Muscle of arm (tissue), 12 donors: Measurements from ENCODE around the gene ESRRG. TPM values are rescaled to one million over a fixed set of nuclear protein-coding genes. Genes with fewer than 3 reads are reported as not detected.
"Not testable (repeated sequence)": the region's sequence is repeated elsewhere in the genome, so short reads cannot be mapped to it uniquely, and the experiment has no call there.

ENCODE experiments used
- DNase-seq: peaks from one replicate; pipeline ENCODE4 v3.0.0-alpha.2; 2013
- polyA plus RNA-seq, 12 donors: library from polyadenylated mRNA; unstranded; fragments of 120-200 nt; gene quantifications; one replicate each; pipeline ENCODE4 v1.2.1, GENCODE V29; 2013; ENCODE audit not compliant: insufficient read length in 12 of 12

The ESRRG gene
- polyA plus RNA-seq, 12 donors = 5.9 to 32.7 (median 21.4) TPM; not detected in 1

- DNase-seq = no peak
Observed at GRCh38 chr1:216710055-216710454, 13.2 kb downstream of the ESRRG start.

GRCh38 chr1:216705676-216706075, 17.6 kb downstream of the ESRRG start:
- no peak for DNase-seq

- DNase-seq = not testable (repeated sequence)
Observed at GRCh38 chr1:216704065-216704464, 19.2 kb downstream of the ESRRG start.

- DNase-seq = no peak
Observed at GRCh38 chr1:216702170-216702569, 21.1 kb downstream of the ESRRG start.

- no peak for DNase-seq
Observed at GRCh38 chr1:216700779-216701178, 22.4 kb downstream of the ESRRG start.

- no peak for DNase-seq
Observed at GRCh38 chr1:216691710-216692109, 31.5 kb downstream of the ESRRG start.

GRCh38 chr1:216690603-216691002, 32.6 kb downstream of the ESRRG start:
- DNase-seq = no peak

- no peak for DNase-seq
Observed at GRCh38 chr1:216688127-216688657, 35.0 kb downstream of the ESRRG start.

- no peak for DNase-seq
Observed at GRCh38 chr1:216686860-216687766, 36.1 kb downstream of the ESRRG start.

GRCh38 chr1:216682752-216683151, 40.5 kb downstream of the ESRRG start:
- no peak for DNase-seq

GRCh38 chr1:216679108-216679507, 44.1 kb downstream of the ESRRG start:
- no peak for DNase-seq

- no peak for DNase-seq
Observed at GRCh38 chr1:216670118-216670883, 52.9 kb downstream of the ESRRG start.

- no peak for DNase-seq
Observed at GRCh38 chr1:216666441-216666840, 56.8 kb downstream of the ESRRG start.

GRCh38 chr1:216665856-216666255, 57.4 kb downstream of the ESRRG start:
- DNase-seq = no peak

GRCh38 chr1:216665406-216665805, 57.8 kb downstream of the ESRRG start:
- DNase-seq = no peak

- DNase-seq = no peak
Observed at GRCh38 chr1:216662681-216663080, 60.5 kb downstream of the ESRRG start.

- DNase-seq = no peak
Observed at GRCh38 chr1:216660561-216660960, 62.7 kb downstream of the ESRRG start.

- DNase-seq = no peak
Observed at GRCh38 chr1:216653001-216653400, 70.2 kb downstream of the ESRRG start.

- no peak for DNase-seq
Observed at GRCh38 chr1:216651826-216652418, 71.3 kb downstream of the ESRRG start.

GRCh38 chr1:216643176-216643575, 80.1 kb downstream of the ESRRG start:
- DNase-seq = no peak

GRCh38 chr1:216641669-216642460, 81.4 kb downstream of the ESRRG start:
- no peak for DNase-seq
